Thyroid gland (tissue), 4 donors: Measurements from ENCODE around the gene PTGR1. TPM values are rescaled to one million over a fixed set of nuclear protein-coding genes. Genes with fewer than 3 reads are reported as not detected.

ENCODE experiments used
- DNase-seq, 2 donors: peaks; one replicate each; pipeline ENCODE4 v3.0.0-alpha.2; 2019
- H3K27ac ChIP-seq, 3 donors: fragments of 200-600 bp; sonication (generic); 1 replicate in 2 of 3; 2 replicates in 1 of 3; pipeline ENCODE4 v1.5.1; 2016 to 2019; ENCODE audit warnings: mild to moderate bottlenecking in 1 of 3, moderate library complexity in 1 of 3
- H3K27me3 ChIP-seq: fragments of 200-600 bp; sonication (generic); one replicate; pipeline ENCODE4 v1.5.1; 2019
- H3K36me3 ChIP-seq, 2 donors: fragments of 200-600 bp; sonication (generic); one replicate each; pipeline ENCODE4 v1.5.1; 2016 to 2019
- H3K4me1 ChIP-seq, 2 donors: fragments of 200-600 bp; sonication (generic); one replicate each; pipeline ENCODE4 v1.5.1; 2017 to 2019
- H3K4me3 ChIP-seq, 3 donors: fragments of 200-600 bp; sonication (generic); replicated peaks in 1 of 3; 1 replicate in 2 of 3; 2 replicates in 1 of 3; pipeline ENCODE4 v1.5.1; 2016; ENCODE audit warnings: mild to moderate bottlenecking in 1 of 3
- H3K9me3 ChIP-seq: fragments of 200-600 bp; sonication (generic); one replicate; pipeline ENCODE4 v1.5.1; 2017
- CTCF ChIP-seq, 6 experiments: fragments of 200-600 bp in 3 of 6; fragments of 450-650 bp in 3 of 6; sonication (generic) in 3 of 6; IDR thresholded peaks; one replicate each; pipeline ENCODE4 v1.5.1; 2016 to 2019; ENCODE audit warnings: antibody characterized with exemption in 6 of 6, mild to moderate bottlenecking in 2 of 6, inconsistent platforms in 1 of 6, moderate library complexity in 1 of 6
- POLR2A ChIP-seq, 2 donors: fragments of 450-650 bp; IDR thresholded peaks; one replicate each; pipeline ENCODE4 v1.6.1; 2017; ENCODE audit warnings: antibody characterized with exemption in 2 of 2, mild to moderate bottlenecking in 2 of 2, moderate library complexity in 1 of 2
- WGBS, 2 donors: methylation state at CpG; one replicate each; pipeline ENCODE4 v1.1.5; 2017; 5-methylcytosine and 5-hydroxymethylcytosine counted together
- intact Hi-C: fragments of 100-400 bp; cut with DNase I; formaldehyde crosslinking; loops from one replicate; pipeline ENCODE4 v1.15.1; 2023
- total RNA-seq, 4 donors: library from RNA; depleted of rRNA; stranded (reverse); fragments of >200 nt; gene quantifications; one replicate each; pipeline ENCODE4 v1.2.3, GENCODE V29; 2016

Gene PTGR1
- total RNA-seq, 4 donors from 2014 or later = 27.7 to 64.3 (median 39.4) TPM

GRCh38 chr9:111644195-111644772 lies 44.8 kb upstream of the PTGR1 start:
- TF ChIP-seq POLR2A (IDR thresholded peaks at IDR 0.05) = no peak
- no peak for TF ChIP-seq CTCF (IDR thresholded peaks at IDR 0.05)
- WGBS, 2 donors = 83 to 88% methylated on average over 8 of the region's 8 CpGs
- no peak overlapping the region for H3K4me3 ChIP-seq
- no peaks in the 10 kb centered on the region for H3K27me3 ChIP-seq
- H3K36me3 ChIP-seq = peaks cover 3 to 4% of the 10 kb centered on the region in 2 donors
- no peak overlapping the region for H3K27ac ChIP-seq
- no peak for DNase-seq
- no peaks in the 10 kb centered on the region for H3K9me3 ChIP-seq
- intact Hi-C loops = no loop called here
- no peaks in the 10 kb centered on the region for H3K4me1 ChIP-seq

GRCh38 chr9:111637421-111637950 lies 38.0 kb upstream of the PTGR1 start:
- Histone ChIP-seq H3K27ac (no peak overlapping the region), H3K9me3 (no peaks in the 10 kb centered on the region), H3K36me3 (no peaks in the 10 kb centered on the region), H3K27me3 (no peaks in the 10 kb centered on the region), H3K4me1 (peaks cover 3 to 12% of the 10 kb centered on the region in 2 donors), H3K4me3 (no peak overlapping the region)
- intact Hi-C loops = no loop called here
- TF ChIP-seq POLR2A (IDR thresholded peaks at IDR 0.05) (no peak), CTCF (IDR thresholded peaks at IDR 0.05) (no peak)
- no peak for DNase-seq
- WGBS, 2 donors = 78 to 91% methylated on average over 6 of the region's 6 CpGs

GRCh38 chr9:111634860-111635259 lies 35.4 kb upstream of the PTGR1 start:
- Histone ChIP-seq H3K27ac (no peak overlapping the region), H3K4me3 (no peak overlapping the region), H3K36me3 (no peaks in the 10 kb centered on the region), H3K4me1 (peaks cover 12 to 23% of the 10 kb centered on the region in 2 donors), H3K27me3 (no peaks in the 10 kb centered on the region), H3K9me3 (no peaks in the 10 kb centered on the region)
- intact Hi-C loops = no loop called here
- WGBS, 2 donors = 45 to 84% methylated on average over 1 of the region's 1 CpG
- no peak for TF ChIP-seq POLR2A (IDR thresholded peaks at IDR 0.05)
- no peak for TF ChIP-seq CTCF (IDR thresholded peaks at IDR 0.05)
- no peak for DNase-seq

- H3K36me3 ChIP-seq = no peaks in the 10 kb centered on the region
- intact Hi-C loops = no loop called here
These were observed 33.9 kb upstream of the PTGR1 start for GRCh38 chr9:111633389-111633736.

More at GRCh38 chr9:111633389-111633736, 33.9 kb upstream of the PTGR1 start:
- H3K4me1 ChIP-seq = peaks cover 12 to 23% of the 10 kb centered on the region in 2 donors
- no peak for DNase-seq
- TF ChIP-seq CTCF (IDR thresholded peaks at IDR 0.05) (no peak), POLR2A (IDR thresholded peaks at IDR 0.05) (no peak)
- H3K4me3 ChIP-seq = no peak overlapping the region
- H3K27ac ChIP-seq = no peak overlapping the region
- H3K27me3 ChIP-seq = no peaks in the 10 kb centered on the region
- no peaks in the 10 kb centered on the region for H3K9me3 ChIP-seq
- 84 to 94% methylated on average over 1 of the region's 1 CpG for WGBS, 2 donors
